AG04449 (cell line): ENCODE results near the gene MAN1A2.

Source experiments
- CTCF ChIA-PET: fragments of 350-600 bp; formaldehyde crosslinking; extraction: SDS; loops from one replicate; lab custom pipeline; 2021; ENCODE audit warnings: antibody characterized with exemption; lab: Yijun Ruan, JAX
- POLR2A ChIA-PET: fragments of 400-600, 350-600 bp; formaldehyde crosslinking; extraction: SDS; loops from one replicate; lab custom pipeline; 2020; ENCODE audit warnings: antibody characterized with exemption, inconsistent platforms; lab: Yijun Ruan, JAX
- DNase-seq: peaks from one replicate; pipeline ENCODE4 v3.0.0-alpha.2; 2010; ENCODE audit warnings: low read depth, low spot score
- H3K4me3 ChIP-seq: 2 replicates; pipeline ENCODE4 v1.5.1; 2011; ENCODE audit warnings: low read depth, mild to moderate bottlenecking, control low read depth, low read length
- TF ChIP-seq, protein P1 (sequence below): IDR thresholded peaks from one replicate; pipeline ENCODE4 v1.5.1; 2011; ENCODE audit warnings: mild to moderate bottlenecking, moderate library complexity, low read length, control low read depth, inconsistent platforms; ENCODE audit not compliant: insufficient read depth; ENCODE audit errors: missing control alignments

The MAN1A2 gene

DNA sequence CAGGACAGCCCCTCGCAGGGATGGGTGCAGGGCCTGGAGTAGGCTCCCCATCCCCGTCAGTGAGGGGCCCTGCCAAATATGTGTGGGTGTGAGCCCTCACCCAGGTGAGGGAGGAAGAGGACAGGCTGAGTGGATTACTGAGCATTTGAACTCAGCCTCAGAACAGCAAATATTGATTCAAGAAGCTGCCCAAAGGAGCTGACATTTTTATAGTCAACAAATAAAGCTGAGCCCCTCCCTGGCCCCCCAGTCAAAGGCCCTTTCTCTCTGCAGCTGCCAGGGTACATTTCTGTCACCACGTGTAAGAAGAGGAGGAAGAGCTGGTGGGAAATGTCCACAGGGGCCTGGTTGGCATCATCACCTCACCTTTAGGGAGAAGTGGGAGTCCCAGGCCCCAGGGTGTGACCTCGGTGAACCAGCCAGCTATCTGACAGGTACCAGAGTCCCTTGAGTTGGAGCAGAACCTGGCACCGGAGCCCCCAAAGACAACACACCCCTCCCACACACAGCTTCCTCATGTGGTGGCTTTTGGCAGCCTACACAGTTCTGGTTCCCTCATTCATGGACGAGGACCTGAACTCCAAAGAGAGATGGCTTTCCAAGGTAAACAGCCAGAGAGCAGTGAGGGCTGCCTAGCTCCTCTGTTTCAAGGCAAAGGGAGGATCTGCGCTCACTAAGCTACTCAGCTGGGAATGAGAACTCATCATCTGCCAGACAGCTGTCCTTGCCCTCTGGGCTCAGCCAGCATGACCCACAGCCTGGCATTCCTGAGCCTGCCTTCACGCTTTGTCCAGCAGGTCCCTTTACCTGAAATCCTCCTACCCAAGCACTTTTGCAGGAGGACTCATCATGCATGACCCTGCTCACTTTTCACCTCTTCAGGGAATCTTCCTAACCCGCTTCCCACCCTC lies 195.6 kb downstream of the MAN1A2 start:
- ChIA-PET POLR2A (no interaction called here), CTCF (interaction anchor here (1.0 to 1.8 kb wide), 4 partner anchors 11 to 333 kb away, joined by 3 to 6 read pairs (median 4); no protein-coding TSS in a partner anchor)
- H3K4me3 ChIP-seq, result no peak overlapping the region
- TF ChIP-seq, protein P1, sequence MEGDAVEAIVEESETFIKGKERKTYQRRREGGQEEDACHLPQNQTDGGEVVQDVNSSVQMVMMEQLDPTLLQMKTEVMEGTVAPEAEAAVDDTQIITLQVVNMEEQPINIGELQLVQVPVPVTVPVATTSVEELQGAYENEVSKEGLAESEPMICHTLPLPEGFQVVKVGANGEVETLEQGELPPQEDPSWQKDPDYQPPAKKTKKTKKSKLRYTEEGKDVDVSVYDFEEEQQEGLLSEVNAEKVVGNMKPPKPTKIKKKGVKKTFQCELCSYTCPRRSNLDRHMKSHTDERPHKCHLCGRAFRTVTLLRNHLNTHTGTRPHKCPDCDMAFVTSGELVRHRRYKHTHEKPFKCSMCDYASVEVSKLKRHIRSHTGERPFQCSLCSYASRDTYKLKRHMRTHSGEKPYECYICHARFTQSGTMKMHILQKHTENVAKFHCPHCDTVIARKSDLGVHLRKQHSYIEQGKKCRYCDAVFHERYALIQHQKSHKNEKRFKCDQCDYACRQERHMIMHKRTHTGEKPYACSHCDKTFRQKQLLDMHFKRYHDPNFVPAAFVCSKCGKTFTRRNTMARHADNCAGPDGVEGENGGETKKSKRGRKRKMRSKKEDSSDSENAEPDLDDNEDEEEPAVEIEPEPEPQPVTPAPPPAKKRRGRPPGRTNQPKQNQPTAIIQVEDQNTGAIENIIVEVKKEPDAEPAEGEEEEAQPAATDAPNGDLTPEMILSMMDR, result no peak
- DNase-seq, result no peak

DNA sequence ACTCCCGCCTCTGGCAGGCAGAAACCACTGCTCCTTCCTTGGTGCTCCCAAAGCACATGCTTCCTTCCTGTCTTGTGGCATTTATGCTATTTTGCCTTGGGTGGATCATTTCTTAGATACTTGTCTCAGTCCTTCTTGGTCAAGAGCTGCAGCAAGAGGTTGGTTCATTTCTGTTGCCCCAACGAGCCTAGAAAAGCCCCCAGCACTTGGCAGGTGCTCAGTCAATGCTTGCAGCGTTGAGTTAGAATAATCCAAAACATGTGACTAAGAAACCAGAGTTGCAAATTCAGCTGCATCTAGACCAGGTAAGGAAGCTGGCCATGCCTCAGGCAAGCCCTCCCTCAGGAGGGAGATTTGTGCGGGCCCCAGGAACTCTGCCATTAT lies 196.2 kb downstream of the MAN1A2 start:
- CTCF ChIA-PET, result interaction anchor here (0.7 to 1.1 kb wide), 2 partner anchors 12 to 28 kb away, joined by 3 read pairs; no protein-coding TSS in a partner anchor
- H3K4me3 ChIP-seq, result no peak overlapping the region
- TF ChIP-seq, protein P1, result no peak
- DNase-seq, result no peak
- POLR2A ChIA-PET, result no interaction called here

- DNase-seq, result no peak
- ChIA-PET CTCF (interaction anchor here (0.7 kb wide), 1 partner anchor 29 kb away, joined by 3 read pairs; no protein-coding TSS in a partner anchor), POLR2A (no interaction called here)
- no peak overlapping the region for H3K4me3 ChIP-seq
- TF ChIP-seq, protein P1, result no peak
These were observed 197.2 kb downstream of the MAN1A2 start for GRCh38 chr1:117564227-117565075.

DNA sequence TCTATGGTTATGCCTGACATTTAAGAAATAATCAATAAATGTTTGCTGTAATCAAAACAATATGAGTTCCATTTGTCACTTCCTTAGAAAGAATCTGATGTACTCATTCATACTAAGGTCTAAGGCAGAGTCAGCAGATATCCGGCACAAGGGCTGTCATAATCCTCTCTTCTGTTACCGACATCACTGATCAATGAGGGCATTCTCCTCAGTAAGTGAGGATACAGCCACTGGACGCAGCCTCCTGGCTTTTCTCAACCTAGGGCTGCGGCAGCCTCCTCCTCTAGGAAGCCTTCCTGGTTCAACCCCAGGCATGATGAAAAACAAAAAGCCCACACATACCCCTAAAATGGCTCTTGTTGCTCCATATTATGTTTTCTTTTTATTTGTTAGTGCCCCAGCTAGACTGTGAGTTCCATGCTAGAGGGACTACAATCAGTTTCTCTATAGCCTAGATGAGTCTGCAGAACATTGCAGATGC lies 197.9 kb downstream of the MAN1A2 start:
- no peak overlapping the region for H3K4me3 ChIP-seq
- DNase-seq, result no peak
- ChIA-PET POLR2A (no interaction called here), CTCF (no interaction called here)
- TF ChIP-seq, protein P1, result no peak

GRCh38 chr1:117565745-117566455 lies 198.7 kb downstream of the MAN1A2 start:
- no peak for DNase-seq
- ChIA-PET POLR2A (no interaction called here), CTCF (no interaction called here)
- TF ChIP-seq, protein P1, result no peak
- no peak overlapping the region for H3K4me3 ChIP-seq
